Fibroblast of peridontal ligament (primary cell): ENCODE data around the gene SPRY4.
"Not testable (repeated sequence)": the region's sequence is repeated elsewhere in the genome, so short reads cannot be mapped to it uniquely, and the experiment has no call there.

Source experiments
- DNase-seq: peaks from one replicate; pipeline ENCODE4 v3.0.0-alpha.2; 2010; ENCODE audit errors: extremely low read depth

SPRY4 gene, protein sequence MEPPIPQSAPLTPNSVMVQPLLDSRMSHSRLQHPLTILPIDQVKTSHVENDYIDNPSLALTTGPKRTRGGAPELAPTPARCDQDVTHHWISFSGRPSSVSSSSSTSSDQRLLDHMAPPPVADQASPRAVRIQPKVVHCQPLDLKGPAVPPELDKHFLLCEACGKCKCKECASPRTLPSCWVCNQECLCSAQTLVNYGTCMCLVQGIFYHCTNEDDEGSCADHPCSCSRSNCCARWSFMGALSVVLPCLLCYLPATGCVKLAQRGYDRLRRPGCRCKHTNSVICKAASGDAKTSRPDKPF

DNA sequence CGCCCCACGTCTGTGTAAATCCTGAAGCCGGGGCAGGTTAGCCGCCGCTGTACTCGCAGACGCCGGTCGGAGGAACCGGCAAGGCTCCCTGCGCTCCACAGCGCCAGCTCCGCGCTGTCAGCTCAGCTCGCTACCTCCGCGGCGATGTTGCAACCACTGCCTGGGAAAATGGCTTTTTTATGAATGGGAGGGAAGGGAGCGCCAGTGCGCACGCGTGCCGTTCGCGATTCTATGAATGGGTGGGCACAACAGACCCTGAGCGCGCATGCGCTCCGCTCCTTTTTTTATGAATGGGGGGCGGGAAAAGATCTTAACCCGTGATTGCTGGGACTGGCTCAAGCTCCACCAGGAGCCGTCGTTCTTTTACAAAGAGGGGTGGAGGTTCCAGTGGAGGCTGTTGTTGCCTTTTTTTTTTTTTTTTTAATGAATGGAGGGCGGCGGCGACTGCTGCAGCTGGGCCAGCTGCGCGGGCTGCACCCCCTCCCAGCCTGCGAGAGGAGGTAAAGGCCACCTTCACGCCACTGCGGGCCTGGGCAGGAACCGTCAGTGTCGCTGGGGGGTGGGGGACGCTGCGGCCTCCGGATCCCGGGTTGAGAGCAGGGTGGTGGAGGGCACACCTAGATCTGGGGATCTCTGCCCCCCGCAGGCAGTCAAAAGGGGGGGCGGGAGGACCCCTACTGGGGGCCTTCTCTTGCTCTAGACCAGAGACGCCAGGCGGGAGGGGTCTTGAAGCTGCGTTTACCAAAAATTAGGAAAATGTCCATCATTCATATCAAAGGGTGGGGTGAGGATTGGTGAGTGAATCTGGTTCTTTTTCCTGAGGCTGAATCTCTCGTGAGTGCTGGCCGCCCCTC is at the start of gene SPRY4:
TSS of gene SPRY4 (minus strand) at position 151 of the 854 bp plus-strand sequence. CDS start 9,913 bp downstream, outside the sequence.
- DNase-seq: peak; percentile 98

DNA sequence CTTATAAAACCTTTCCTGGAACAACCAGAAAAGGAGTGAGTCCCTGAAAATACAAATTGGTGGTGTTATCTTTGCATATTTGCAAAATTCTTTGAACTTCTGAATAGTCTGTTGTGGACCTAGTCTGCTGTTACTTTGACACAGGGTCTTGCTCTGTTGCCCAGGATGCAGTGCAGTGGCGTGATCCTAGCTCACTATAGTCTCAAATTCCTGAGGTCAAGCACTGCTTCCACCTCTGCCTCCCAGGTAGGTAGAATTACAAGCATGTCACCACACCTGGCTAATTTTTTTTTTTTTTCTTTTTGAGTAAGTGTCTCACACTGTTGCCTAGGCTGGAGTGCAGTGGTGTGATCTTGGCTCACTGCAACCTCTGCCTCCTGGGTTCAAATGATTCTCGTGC is 43.7 kb upstream of the SPRY4 start:
- no peak for DNase-seq

DNA sequence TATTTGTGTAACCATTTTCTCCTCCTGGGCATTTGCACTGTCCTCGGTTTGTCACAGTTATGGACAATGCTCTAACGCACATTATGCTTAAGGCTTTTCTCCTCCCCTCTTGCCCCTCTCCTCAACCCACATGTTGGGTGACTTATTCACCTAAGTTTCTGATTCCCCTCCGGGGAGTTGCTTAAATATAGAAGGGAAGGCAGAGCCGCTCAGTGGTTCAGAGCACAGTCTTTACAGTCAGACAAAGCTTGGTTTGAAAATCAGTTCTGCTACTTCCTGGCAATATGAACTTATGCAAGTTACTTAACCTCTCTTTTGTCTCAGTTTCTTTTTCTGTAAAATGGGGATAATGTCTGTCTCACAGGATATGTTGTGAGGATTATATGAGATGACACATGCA is 41.2 kb upstream of the SPRY4 start:
- DNase-seq: no peak

GRCh38 chr5:142364251-142365145 is 39.7 kb upstream of the SPRY4 start:
- no peak for DNase-seq

DNA sequence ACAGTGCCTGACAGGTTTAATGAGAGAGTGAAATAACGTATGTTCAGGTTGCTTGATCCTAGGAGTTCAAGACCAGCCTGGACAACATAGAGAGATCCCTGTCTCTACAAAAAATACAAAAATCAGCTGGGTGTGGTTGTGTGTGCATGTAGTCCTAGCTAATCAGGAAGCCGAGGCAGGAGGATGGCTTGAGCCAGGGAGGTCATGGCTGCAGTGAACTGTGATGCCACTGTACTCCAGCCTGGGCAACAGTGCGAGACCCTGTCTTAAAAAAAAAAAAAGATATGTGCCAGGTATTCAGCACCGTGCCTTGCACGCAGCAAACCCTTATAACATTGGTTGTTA is 38.8 kb upstream of the SPRY4 start:
- DNase-seq: no peak

DNA sequence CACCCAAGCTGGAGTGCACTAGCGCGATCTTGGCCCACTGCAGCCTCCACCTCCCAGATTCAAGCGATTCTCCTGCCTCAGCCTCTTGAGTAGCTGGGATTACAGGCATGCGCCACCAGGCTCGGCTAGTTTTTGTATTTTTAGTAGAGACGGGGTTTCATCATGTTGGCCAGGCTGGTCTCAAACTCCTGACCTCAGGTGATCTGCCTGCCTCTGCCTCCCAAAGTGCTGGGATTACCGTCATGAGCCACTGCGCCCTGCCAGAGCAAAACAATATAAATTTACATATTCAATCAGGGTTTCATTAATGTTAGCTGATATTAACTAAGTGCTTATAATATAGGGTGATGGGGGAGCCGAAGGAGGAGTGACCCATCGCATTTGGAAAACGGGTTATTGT is 37.4 kb upstream of the SPRY4 start:
- DNase-seq: not testable (repeated sequence)

DNA sequence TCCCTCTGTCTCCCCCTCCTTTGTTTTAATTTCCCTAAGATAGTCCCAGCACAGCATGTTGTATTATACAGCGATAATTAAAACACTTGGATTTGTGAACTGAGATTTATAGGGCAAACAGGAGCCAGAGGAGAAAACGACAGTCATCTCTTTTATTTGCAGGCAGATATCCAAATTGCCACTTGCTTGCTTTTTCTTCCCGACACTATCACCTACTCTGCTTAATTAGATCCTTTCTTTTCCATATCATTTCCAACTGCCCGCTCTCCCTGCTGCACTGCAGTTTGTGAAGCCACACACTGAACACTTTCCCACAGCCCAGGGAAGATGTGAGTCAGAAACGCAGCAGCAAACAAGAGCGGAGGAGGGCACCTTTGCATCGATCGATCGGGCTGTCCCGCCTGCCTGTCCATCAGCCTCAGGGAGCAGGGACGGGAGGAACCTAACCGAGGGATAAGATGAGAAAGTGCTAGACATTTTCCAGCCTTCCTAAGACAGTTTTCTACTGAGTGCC is 35.8 kb upstream of the SPRY4 start:
- peak; percentile 21 for DNase-seq

DNA sequence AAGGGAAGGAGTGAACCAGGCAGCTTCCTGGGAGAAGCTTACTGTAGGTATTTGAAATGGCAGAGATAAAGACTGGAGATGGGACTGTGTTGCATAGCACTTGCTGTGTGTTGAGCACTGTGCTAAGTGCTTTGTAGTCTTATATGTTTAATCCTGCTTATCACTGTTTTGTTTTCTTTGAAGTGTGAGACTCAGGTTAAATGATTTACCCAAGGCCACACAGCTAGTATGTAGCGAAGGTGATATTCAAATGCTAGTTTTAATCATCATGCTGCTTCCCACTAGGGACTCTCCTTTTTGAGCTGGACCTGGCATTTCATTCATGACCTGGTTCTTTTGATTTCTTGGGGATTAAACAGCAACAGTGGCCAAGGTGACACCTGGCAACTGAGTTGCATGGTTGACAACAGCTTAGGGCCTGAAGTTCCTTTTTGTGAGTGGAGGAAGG is 35.3 kb upstream of the SPRY4 start:
- DNase-seq: no peak

DNA sequence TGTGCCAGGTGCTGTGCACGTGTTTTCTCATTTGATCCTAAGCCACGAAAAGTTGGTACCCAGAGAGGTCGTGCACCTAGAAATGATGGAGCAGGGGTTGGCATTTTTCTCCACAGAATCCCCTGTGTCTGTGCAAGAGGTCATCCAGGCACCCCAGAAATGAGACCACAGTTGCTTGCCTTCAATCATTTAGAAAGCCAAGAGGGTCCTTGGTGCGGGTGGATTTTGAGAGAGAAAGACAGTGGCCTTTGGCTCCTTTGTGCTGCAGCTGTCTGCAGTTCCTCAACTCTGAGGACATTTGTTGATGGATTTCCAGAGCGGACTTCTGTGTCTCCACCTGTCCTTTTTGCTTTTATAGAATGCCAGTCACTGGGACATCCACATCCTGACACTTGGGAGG is 33.8 kb upstream of the SPRY4 start:
- DNase-seq: no peak

- DNase-seq: no peak
These were observed 33.3 kb upstream of the SPRY4 start for GRCh38 chr5:142358121-142358520.

DNA sequence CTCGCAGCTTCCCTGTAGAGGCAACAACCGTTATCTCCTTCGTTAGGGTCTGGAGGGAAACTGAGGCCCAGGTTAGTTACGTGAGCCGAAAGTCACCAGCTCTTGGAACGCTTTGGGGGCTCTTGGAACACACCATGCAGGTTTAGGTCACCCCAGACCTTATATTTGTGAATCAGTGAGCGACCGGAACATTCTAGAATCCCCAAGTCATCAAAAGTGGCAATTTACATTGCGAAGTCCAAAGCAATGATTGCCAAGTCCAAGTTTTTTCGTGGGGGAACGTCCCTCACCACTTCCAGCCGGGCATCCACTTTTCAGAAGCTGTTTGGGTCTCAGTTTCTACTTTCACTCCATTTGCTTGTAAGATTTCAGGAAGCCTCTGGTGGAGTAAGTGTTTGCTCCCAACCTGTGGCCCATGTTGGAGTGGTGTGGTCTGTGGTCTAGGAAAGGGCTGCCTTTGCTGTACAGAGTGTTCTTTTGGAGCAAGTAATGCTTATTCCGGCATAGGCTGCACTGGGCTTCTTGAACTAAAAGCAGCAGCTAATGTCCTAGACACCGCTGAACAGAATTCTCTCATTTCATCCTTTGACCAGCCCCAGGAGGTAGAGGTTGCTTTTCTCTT is 32.8 kb upstream of the SPRY4 start:
- peak; percentile 24 for DNase-seq

- DNase-seq: peak; percentile 84
These were observed 32.1 kb upstream of the SPRY4 start for GRCh38 chr5:142356716-142357468.

DNA sequence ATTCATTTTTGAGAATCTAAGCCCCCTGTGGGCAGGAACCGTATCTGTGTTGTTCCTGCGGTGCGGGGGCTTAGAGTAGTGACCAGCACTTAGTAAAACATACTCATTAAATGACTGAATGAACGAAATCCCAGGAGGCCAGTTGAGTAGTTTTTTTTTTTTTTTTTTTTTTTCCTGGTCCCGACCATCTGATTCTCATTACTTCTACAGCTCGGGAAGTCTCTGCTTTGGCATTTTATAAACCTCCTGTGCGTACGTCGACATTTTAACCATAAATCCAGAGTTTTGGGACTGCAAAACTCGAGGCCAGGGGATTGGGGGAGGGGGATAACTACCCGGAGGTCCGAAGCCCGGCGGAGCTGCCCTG is 31.5 kb upstream of the SPRY4 start:
- peak; percentile 86 for DNase-seq

DNA sequence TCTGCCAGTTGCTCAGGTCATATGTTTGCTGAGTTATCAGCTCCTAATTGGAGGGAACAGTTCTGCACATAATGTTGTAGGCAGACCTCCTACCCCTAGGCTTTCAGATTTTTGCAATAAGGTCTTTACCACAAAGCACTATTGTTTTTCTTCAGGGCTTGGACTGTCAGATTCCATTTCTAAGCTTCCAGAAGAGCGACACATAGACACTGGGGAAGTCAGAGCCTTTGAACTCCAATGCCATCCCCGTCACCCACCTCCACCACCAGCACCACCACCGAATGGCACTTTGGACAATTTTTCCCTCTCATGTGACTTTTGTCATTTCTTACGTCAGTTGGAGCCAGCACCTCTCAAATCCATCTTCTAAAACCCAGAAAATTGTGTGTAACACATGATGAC is 28.3 kb upstream of the SPRY4 start:
- no peak for DNase-seq

GRCh38 chr5:142350021-142350420 is 25.2 kb upstream of the SPRY4 start:
- DNase-seq: no peak

GRCh38 chr5:142346706-142347105 is 21.9 kb upstream of the SPRY4 start:
- DNase-seq: no peak

DNA sequence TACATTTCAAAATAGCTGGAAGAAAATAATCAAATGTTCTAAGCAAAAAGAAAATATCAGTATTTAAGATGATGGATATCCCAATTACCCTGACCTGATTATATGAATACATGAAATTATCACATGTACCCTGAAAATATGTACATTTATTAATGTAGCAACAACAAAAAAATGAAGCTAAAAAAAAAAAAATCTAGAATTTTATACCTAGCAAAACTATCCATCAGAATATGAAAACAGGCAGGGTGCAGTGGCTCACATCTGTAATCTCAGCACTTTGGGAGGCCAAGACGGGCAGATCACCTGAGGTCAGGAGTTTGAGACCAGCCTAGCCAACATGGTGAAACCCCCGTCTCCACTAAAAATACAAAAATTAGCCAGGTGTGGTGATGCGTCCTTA is 20.1 kb upstream of the SPRY4 start:
- DNase-seq: not testable (repeated sequence)

- DNase-seq: no peak
These were observed 18.7 kb upstream of the SPRY4 start for GRCh38 chr5:142343531-142343930.

- no peak for DNase-seq
These were observed 17.5 kb upstream of the SPRY4 start for GRCh38 chr5:142342128-142342981.

GRCh38 chr5:142339781-142340180 is 15.0 kb upstream of the SPRY4 start:
- DNase-seq: no peak
